ENCODE results near the gene PRKG1. TPM values are rescaled to one million over a fixed set of nuclear protein-coding genes. Genes with fewer than 3 reads are reported as not detected.

PRKG1 gene
- total and polyA plus RNA-seq, 8 donors: 1.2 to 9.6 (median 2.9) TPM

GRCh38 chr10:51215951-51216834 is 141.9 kb downstream of the PRKG1 start:
- no peaks in the 10 kb centered on the region for H3K4me1 ChIP-seq
- H3K27ac ChIP-seq: no peak overlapping the region
- no peak for ATAC-seq
- intact Hi-C loops (cut with DNase I): no loop called here
- 75 to 78% methylated on average over 3 of the region's 3 CpGs for WGBS, 2 donors
- TF ChIP-seq, protein P1, sequence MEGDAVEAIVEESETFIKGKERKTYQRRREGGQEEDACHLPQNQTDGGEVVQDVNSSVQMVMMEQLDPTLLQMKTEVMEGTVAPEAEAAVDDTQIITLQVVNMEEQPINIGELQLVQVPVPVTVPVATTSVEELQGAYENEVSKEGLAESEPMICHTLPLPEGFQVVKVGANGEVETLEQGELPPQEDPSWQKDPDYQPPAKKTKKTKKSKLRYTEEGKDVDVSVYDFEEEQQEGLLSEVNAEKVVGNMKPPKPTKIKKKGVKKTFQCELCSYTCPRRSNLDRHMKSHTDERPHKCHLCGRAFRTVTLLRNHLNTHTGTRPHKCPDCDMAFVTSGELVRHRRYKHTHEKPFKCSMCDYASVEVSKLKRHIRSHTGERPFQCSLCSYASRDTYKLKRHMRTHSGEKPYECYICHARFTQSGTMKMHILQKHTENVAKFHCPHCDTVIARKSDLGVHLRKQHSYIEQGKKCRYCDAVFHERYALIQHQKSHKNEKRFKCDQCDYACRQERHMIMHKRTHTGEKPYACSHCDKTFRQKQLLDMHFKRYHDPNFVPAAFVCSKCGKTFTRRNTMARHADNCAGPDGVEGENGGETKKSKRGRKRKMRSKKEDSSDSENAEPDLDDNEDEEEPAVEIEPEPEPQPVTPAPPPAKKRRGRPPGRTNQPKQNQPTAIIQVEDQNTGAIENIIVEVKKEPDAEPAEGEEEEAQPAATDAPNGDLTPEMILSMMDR (IDR thresholded peaks at IDR 0.05): no peak
- no peak for FAIRE-seq
- no peaks in the 10 kb centered on the region for H3K36me3 ChIP-seq
- H3K9me3 ChIP-seq: no peaks in the 10 kb centered on the region
- H3K4me3 ChIP-seq: no peak overlapping the region
- no peak for DNase-seq
- no peaks in the 10 kb centered on the region for H3K27me3 ChIP-seq

DNA sequence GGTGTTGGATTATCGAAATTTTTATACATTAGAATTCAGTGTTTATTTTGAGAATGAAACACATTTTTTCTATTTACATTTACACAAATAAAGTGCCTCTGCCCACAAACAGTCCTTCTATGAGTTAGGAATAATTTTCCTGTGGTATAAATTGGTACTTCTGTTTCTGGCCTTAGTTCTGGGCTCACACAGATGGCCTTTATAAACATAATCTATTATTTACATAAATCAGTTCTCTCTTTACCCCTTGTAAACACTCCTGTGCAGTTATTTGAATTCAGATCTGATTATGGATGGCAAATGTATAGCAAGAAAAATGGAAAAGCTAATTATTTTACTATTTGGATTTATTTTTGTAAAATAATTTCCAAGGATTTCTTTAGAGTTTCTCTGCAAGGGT is 143.2 kb downstream of the PRKG1 start:
- Histone ChIP-seq H3K9me3 (no peaks in the 10 kb centered on the region), H3K36me3 (no peaks in the 10 kb centered on the region), H3K4me3 (no peak overlapping the region), H3K27ac (no peak overlapping the region), H3K27me3 (no peaks in the 10 kb centered on the region), H3K4me1 (no peaks in the 10 kb centered on the region)
- intact Hi-C loops (cut with DNase I): no loop called here
- WGBS, 2 donors: 68 to 84% methylated on average over 1 of the region's 1 CpG
- ATAC-seq (no peak), FAIRE-seq (no peak), DNase-seq (no peak)
- TF ChIP-seq, protein P1 (IDR thresholded peaks at IDR 0.05): no peak

- H3K27ac ChIP-seq: no peak overlapping the region
- no peak for ATAC-seq
- H3K9me3 ChIP-seq: no peaks in the 10 kb centered on the region
- H3K4me3 ChIP-seq: no peak overlapping the region
- DNase-seq: no peak
- intact Hi-C loops (cut with DNase I): no loop called here
- TF ChIP-seq, protein P1 (IDR thresholded peaks at IDR 0.05): no peak
- FAIRE-seq: no peak
- H3K36me3 ChIP-seq: no peaks in the 10 kb centered on the region
- H3K27me3 ChIP-seq: no peaks in the 10 kb centered on the region
- H3K4me1 ChIP-seq: peaks cover 0 to 3% (median 0%) of the 10 kb centered on the region in 3 donors
- 87 to 92% methylated on average over 5 of the region's 5 CpGs for WGBS, 2 donors
These were observed 150.4 kb downstream of the PRKG1 start for GRCh38 chr10:51224671-51225161.

GRCh38 chr10:51227897-51228713 is 153.8 kb downstream of the PRKG1 start:
- no peak overlapping the region for H3K27ac ChIP-seq
- H3K36me3 ChIP-seq: no peaks in the 10 kb centered on the region
- TF ChIP-seq, protein P1 (IDR thresholded peaks at IDR 0.05): no peak
- WGBS, 2 donors: 26 to 27% methylated on average over 4 of the region's 4 CpGs
- peak in 3 of 4 donors; percentile 35 to 53 (median 40) for ATAC-seq
- no peaks in the 10 kb centered on the region for H3K9me3 ChIP-seq
- no peaks in the 10 kb centered on the region for H3K27me3 ChIP-seq
- H3K4me3 ChIP-seq: no peak overlapping the region
- H3K4me1 ChIP-seq: peaks cover 0 to 3% (median 0%) of the 10 kb centered on the region in 3 donors
- DNase-seq: no peak
- intact Hi-C loops (cut with DNase I): no loop called here
- FAIRE-seq: no peak
